Measurements from ENCODE around the gene COLQ. TPM values are rescaled to one million over a fixed set of nuclear protein-coding genes. Genes with fewer than 3 reads are reported as not detected.
A peak's percentile ranks its signal among the peaks of the same experiment; 100 is the strongest.

COLQ gene
- total RNA-seq, 4 donors from 2014 or later, result 0.81 to 3.1 (median 2.8) TPM

- Histone ChIP-seq H3K36me3 (peaks cover 4 to 7% of the 10 kb centered on the region in 2 donors), H3K9me3 (no peaks in the 10 kb centered on the region), H3K27me3 (no peaks in the 10 kb centered on the region), H3K4me3 (replicated peaks in 1 of 3) (peak overlapping the region; percentile 71 to 98 (median 82)), H3K27ac (peak overlapping the region in 1 of 3 donors; percentile 62), H3K4me1 (peaks cover 17 to 21% of the 10 kb centered on the region in 2 donors)
- WGBS, 2 donors, result 31 to 32% methylated on average over 9 of the region's 9 CpGs
- DNase-seq, result no peak
- intact Hi-C loops (cut with DNase I), result loop anchor here (5.0 kb wide), 1 partner anchor 129 kb away; no protein-coding TSS in a partner anchor
- no peak for TF ChIP-seq POLR2A (IDR thresholded peaks at IDR 0.05)
- TF ChIP-seq, protein P1, sequence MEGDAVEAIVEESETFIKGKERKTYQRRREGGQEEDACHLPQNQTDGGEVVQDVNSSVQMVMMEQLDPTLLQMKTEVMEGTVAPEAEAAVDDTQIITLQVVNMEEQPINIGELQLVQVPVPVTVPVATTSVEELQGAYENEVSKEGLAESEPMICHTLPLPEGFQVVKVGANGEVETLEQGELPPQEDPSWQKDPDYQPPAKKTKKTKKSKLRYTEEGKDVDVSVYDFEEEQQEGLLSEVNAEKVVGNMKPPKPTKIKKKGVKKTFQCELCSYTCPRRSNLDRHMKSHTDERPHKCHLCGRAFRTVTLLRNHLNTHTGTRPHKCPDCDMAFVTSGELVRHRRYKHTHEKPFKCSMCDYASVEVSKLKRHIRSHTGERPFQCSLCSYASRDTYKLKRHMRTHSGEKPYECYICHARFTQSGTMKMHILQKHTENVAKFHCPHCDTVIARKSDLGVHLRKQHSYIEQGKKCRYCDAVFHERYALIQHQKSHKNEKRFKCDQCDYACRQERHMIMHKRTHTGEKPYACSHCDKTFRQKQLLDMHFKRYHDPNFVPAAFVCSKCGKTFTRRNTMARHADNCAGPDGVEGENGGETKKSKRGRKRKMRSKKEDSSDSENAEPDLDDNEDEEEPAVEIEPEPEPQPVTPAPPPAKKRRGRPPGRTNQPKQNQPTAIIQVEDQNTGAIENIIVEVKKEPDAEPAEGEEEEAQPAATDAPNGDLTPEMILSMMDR (IDR thresholded peaks at IDR 0.05), result no peak
Measured at GRCh38 chr3:15428539-15428938, 93.0 kb downstream of the COLQ start.

GRCh38 chr3:15427981-15428380 is 93.5 kb downstream of the COLQ start:
- no peak for DNase-seq
- TF ChIP-seq POLR2A (IDR thresholded peaks at IDR 0.05), result no peak
- TF ChIP-seq, protein P1 (IDR thresholded peaks at IDR 0.05), result no peak
- Histone ChIP-seq H3K27ac (peak overlapping the region in 1 of 3 donors; percentile 62), H3K4me1 (peaks cover 17 to 21% of the 10 kb centered on the region in 2 donors), H3K9me3 (no peaks in the 10 kb centered on the region), H3K36me3 (peaks cover 0 to 7% of the 10 kb centered on the region in 2 donors), H3K27me3 (no peaks in the 10 kb centered on the region), H3K4me3 (replicated peaks in 1 of 3) (peak overlapping the region; percentile 71 to 98 (median 82))
- 1 to 2% methylated on average over 11 of the region's 11 CpGs for WGBS, 2 donors
- intact Hi-C loops (cut with DNase I), result loop anchor here (5.0 kb wide), 1 partner anchor 129 kb away; no protein-coding TSS in a partner anchor

DNA sequence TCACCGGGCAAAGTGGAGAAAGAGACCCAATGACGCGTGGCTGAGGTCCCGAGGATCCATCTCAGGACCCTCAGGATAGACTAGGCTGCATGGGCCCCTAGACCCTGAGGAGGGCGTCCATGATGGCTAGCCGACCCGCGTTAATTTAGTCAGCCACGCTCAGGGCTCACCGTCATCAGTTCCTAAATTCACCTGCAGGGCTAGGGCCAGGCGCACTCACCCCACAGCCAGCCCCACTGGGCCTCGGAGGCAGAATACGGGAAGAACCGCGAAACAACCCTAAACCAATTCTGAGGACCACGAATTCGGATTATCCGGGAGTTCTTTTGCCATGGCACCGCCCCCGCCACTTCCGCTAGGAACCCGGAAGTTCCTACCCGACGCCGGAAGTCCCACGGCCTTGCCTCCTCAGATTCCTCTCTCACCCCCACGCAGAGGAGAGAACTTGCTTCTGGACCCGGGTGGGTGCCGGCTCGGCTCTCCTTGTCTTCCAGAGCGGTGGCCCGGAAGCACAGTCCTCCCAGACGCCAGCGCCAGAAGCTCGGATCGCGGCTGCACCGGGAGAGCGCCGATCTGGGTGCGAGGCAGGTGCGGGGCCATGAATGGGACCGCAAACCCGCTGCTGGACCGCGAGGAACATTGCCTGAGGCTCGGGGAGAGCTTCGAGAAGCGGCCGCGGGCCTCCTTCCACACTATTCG is 94.2 kb downstream of the COLQ start, which contains the start of the genes EAF1 and METTL6:
EAF1 (plus strand) TSS at position 417 of the 699 bp plus-strand sequence; CDS start at position 599, 182 bp downstream.
METTL6 (minus strand) TSS at position 363 of the 699 bp plus-strand sequence. CDS start 1,033 bp downstream, outside the sequence.
- H3K9me3 ChIP-seq, result no peaks in the 10 kb centered on the region
- intact Hi-C loops (cut with DNase I), result loop anchor here (5.0 kb wide), 1 partner anchor 130 kb away; no protein-coding TSS in a partner anchor
- no peaks in the 10 kb centered on the region for H3K27me3 ChIP-seq
- TF ChIP-seq, protein P1 (IDR thresholded peaks at IDR 0.05), result peak in 2 of 6 experiments; percentile 13 to 27
- peak in 1 of 2 donors; percentile 35 for TF ChIP-seq POLR2A (IDR thresholded peaks at IDR 0.05)
- peaks cover 0 to 7% of the 10 kb centered on the region in 2 donors for H3K36me3 ChIP-seq
- H3K27ac ChIP-seq, result peak within 1 kb of the TSS in 2 of 3 donors; percentile 62 to 78
- 0 to 2% methylated on average over 20 to 52 of the region's 52 CpGs for WGBS, 2 donors
- DNase-seq, result peak; percentile 84 to 86
- peak within 1 kb of the TSS; percentile 71 to 98 (median 82) for H3K4me3 ChIP-seq (replicated peaks in 1 of 3)
- H3K4me1 ChIP-seq, result peaks cover 17 to 21% of the 10 kb centered on the region in 2 donors

DNA sequence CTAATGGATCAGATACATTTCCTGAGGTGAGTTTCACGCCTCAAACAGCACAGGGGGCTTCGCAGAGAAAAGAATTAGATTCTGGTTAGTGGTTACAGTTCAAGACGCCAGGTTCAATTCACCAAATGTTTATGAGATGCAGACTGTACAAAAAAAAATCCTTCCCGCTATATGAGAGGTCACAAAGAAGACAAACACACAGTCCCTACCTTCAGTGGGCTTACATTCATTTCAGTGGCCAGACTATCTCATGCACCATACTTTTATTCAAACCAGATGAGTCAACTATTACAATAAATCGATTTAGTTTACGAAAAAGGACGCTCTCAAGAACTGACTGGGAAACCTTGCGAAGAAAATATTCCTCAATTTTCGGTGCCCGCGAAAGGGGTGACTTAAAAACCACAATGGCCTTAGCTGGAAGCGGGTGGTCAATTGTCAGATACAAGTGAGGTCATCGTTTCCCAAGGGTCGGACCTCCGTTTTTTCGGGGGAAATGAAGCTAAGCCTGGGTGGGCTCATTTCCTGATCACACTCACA is 94.9 kb downstream of the COLQ start:
- peaks cover 17 to 21% of the 10 kb centered on the region in 2 donors for H3K4me1 ChIP-seq
- no peak for DNase-seq
- H3K36me3 ChIP-seq, result peaks cover 0 to 7% of the 10 kb centered on the region in 2 donors
- TF ChIP-seq POLR2A (IDR thresholded peaks at IDR 0.05), result no peak
- TF ChIP-seq, protein P1 (IDR thresholded peaks at IDR 0.05), result no peak
- WGBS, 2 donors, result 44 to 51% methylated on average over 16 of the region's 16 CpGs
- no peaks in the 10 kb centered on the region for H3K27me3 ChIP-seq
- peak overlapping the region; percentile 71 to 98 (median 82) for H3K4me3 ChIP-seq (replicated peaks in 1 of 3)
- H3K9me3 ChIP-seq, result no peaks in the 10 kb centered on the region
- intact Hi-C loops (cut with DNase I), result loop anchor here (5.0 kb wide), 1 partner anchor 131 kb away; no protein-coding TSS in a partner anchor
- peak overlapping the region in 1 of 3 donors; percentile 78 for H3K27ac ChIP-seq
